Measurements from ENCODE around the gene FRMD4A. TPM values are rescaled to one million over a fixed set of nuclear protein-coding genes. Genes with fewer than 3 reads are reported as not detected.

FRMD4A gene
- polyA plus RNA-seq, 4 donors, result 59.5 to 85.2 (median 76.5) TPM

- no peak for DNase-seq (ENCODE audit: low read depth in 4 of 4, low spot score in 3 of 4)
Observed at GRCh38 chr10:14195433-14195832, 135.3 kb downstream of the FRMD4A start.

- DNase-seq (ENCODE audit: low read depth in 4 of 4, low spot score in 3 of 4), result no peak
Observed at GRCh38 chr10:14192746-14193145, 138.0 kb downstream of the FRMD4A start.

GRCh38 chr10:14191871-14192270 is 138.9 kb downstream of the FRMD4A start:
- DNase-seq (ENCODE audit: low read depth in 4 of 4, low spot score in 3 of 4), result no peak

- DNase-seq (ENCODE audit: low read depth in 4 of 4, low spot score in 3 of 4), result no peak
Observed at GRCh38 chr10:14191407-14191806, 139.3 kb downstream of the FRMD4A start.

GRCh38 chr10:14190702-14191101 is 140.0 kb downstream of the FRMD4A start:
- DNase-seq (ENCODE audit: low read depth in 4 of 4, low spot score in 3 of 4), result no peak

GRCh38 chr10:14186245-14186644 is 144.5 kb downstream of the FRMD4A start:
- DNase-seq (ENCODE audit: low read depth in 4 of 4, low spot score in 3 of 4), result no peak

GRCh38 chr10:14185316-14186045 is 145.2 kb downstream of the FRMD4A start:
- peak in 2 of 4 donors; percentile 31 to 60 for DNase-seq (ENCODE audit: low read depth in 4 of 4, low spot score in 3 of 4)

GRCh38 chr10:14184841-14185315 is 145.8 kb downstream of the FRMD4A start:
- no peak for DNase-seq (ENCODE audit: low read depth in 4 of 4, low spot score in 3 of 4)

GRCh38 chr10:14182781-14183180 is 147.9 kb downstream of the FRMD4A start:
- no peak for DNase-seq (ENCODE audit: low read depth in 4 of 4, low spot score in 3 of 4)

- no peak for DNase-seq (ENCODE audit: low read depth in 4 of 4, low spot score in 3 of 4)
Observed at GRCh38 chr10:14181567-14181936, 149.2 kb downstream of the FRMD4A start.

- no peak for DNase-seq (ENCODE audit: low read depth in 4 of 4, low spot score in 3 of 4)
Observed at GRCh38 chr10:14180911-14181566, 149.7 kb downstream of the FRMD4A start.

- DNase-seq (ENCODE audit: low read depth in 4 of 4, low spot score in 3 of 4), result no peak
Observed at GRCh38 chr10:14179251-14179650, 151.5 kb downstream of the FRMD4A start.

- DNase-seq (ENCODE audit: low read depth in 4 of 4, low spot score in 3 of 4), result peak in 2 of 4 donors; percentile 36 to 41
Observed at GRCh38 chr10:14173706-14174594, 156.8 kb downstream of the FRMD4A start.

GRCh38 chr10:14173391-14173705 is 157.4 kb downstream of the FRMD4A start:
- peak in 1 of 4 donors; percentile 14 for DNase-seq (ENCODE audit: low read depth in 4 of 4, low spot score in 3 of 4)

- DNase-seq (ENCODE audit: low read depth in 4 of 4, low spot score in 3 of 4), result no peak
Observed at GRCh38 chr10:14172336-14172950, 158.3 kb downstream of the FRMD4A start.

GRCh38 chr10:14171336-14171735 is 159.4 kb downstream of the FRMD4A start:
- DNase-seq (ENCODE audit: low read depth in 4 of 4, low spot score in 3 of 4), result no peak

- peak in 1 of 4 donors; percentile 22 for DNase-seq (ENCODE audit: low read depth in 4 of 4, low spot score in 3 of 4)
Observed at GRCh38 chr10:14163377-14164086, 167.2 kb downstream of the FRMD4A start.

GRCh38 chr10:14162629-14163344 is 167.9 kb downstream of the FRMD4A start:
- DNase-seq (ENCODE audit: low read depth in 4 of 4, low spot score in 3 of 4), result no peak

GRCh38 chr10:14162061-14162460 is 168.7 kb downstream of the FRMD4A start:
- DNase-seq (ENCODE audit: low read depth in 4 of 4, low spot score in 3 of 4), result no peak

- DNase-seq (ENCODE audit: low read depth in 4 of 4, low spot score in 3 of 4), result no peak
Observed at GRCh38 chr10:14160299-14160698, 170.4 kb downstream of the FRMD4A start.
